Skeletal muscle satellite cell (primary cell): ENCODE data around the gene TRIO.

Source experiments
- H3K27me3 ChIP-seq: 2 replicates; pipeline ENCODE4 v1.7.0; 2013; ENCODE audit warnings: low read length; ENCODE audit not compliant: control insufficient read depth, insufficient read depth
- H3K36me3 ChIP-seq: 2 replicates; pipeline ENCODE4 v1.7.0; 2013; ENCODE audit warnings: mild to moderate bottlenecking, control low read depth, low read length; ENCODE audit not compliant: insufficient read depth
- H3K4me1 ChIP-seq: 2 replicates; pipeline ENCODE4 v1.7.0; 2013; ENCODE audit warnings: low read length; ENCODE audit not compliant: control insufficient read depth, insufficient read depth
- H3K4me2 ChIP-seq: 2 replicates; pipeline ENCODE4 v1.7.0; 2013; ENCODE audit warnings: mild to moderate bottlenecking, low read length
- H3K4me3 ChIP-seq: 2 replicates; pipeline ENCODE4 v1.7.0; 2013; ENCODE audit warnings: low read length
- H3K9ac ChIP-seq: 2 replicates; pipeline ENCODE4 v1.7.0; 2013; ENCODE audit warnings: mild to moderate bottlenecking, low read depth, low read length, moderate library complexity
- H3K9me3 ChIP-seq: replicated peaks from 2 replicates; pipeline ENCODE4 v1.7.0; 2013; ENCODE audit warnings: mild to moderate bottlenecking, control low read depth, low read length

Gene TRIO

GRCh38 chr5:14410394-14411201, 267.5 kb downstream of the TRIO start:
- Histone ChIP-seq H3K36me3 (peaks cover 76% of the 10 kb centered on the region), H3K4me3 (no peak overlapping the region)

GRCh38 chr5:14411216-14411615, 268.1 kb downstream of the TRIO start:
- Histone ChIP-seq H3K4me2 (no peak overlapping the region), H3K36me3 (peaks cover 75% of the 10 kb centered on the region), H3K27me3 (no peaks in the 10 kb centered on the region), H3K4me1 (peaks cover 67% of the 10 kb centered on the region), H3K4me3 (no peak overlapping the region), H3K9me3 (no peaks in the 10 kb centered on the region), H3K9ac (no peak overlapping the region)

More at GRCh38 chr5:14410394-14411201, 267.5 kb downstream of the TRIO start:
- H3K4me2 ChIP-seq: no peak overlapping the region
- H3K9ac ChIP-seq: no peak overlapping the region
- peaks cover 67% of the 10 kb centered on the region for H3K4me1 ChIP-seq
- H3K27me3 ChIP-seq: no peaks in the 10 kb centered on the region
- no peaks in the 10 kb centered on the region for H3K9me3 ChIP-seq

GRCh38 chr5:14413331-14413750, 270.2 kb downstream of the TRIO start:
- Histone ChIP-seq H3K4me3 (no peak overlapping the region), H3K9me3 (no peaks in the 10 kb centered on the region), H3K4me2 (peak overlapping the region; percentile 24), H3K27me3 (no peaks in the 10 kb centered on the region), H3K9ac (peak overlapping the region; percentile 69), H3K36me3 (peaks cover 77% of the 10 kb centered on the region), H3K4me1 (peaks cover 68% of the 10 kb centered on the region)

GRCh38 chr5:14414007-14414406, 270.9 kb downstream of the TRIO start:
- peaks cover 77% of the 10 kb centered on the region for H3K36me3 ChIP-seq

GRCh38 chr5:14414656-14415023, 271.5 kb downstream of the TRIO start:
- Histone ChIP-seq H3K4me3 (no peak overlapping the region), H3K36me3 (peaks cover 81% of the 10 kb centered on the region)

More at GRCh38 chr5:14414007-14414406, 270.9 kb downstream of the TRIO start:
- no peaks in the 10 kb centered on the region for H3K27me3 ChIP-seq
- H3K9ac ChIP-seq: peak overlapping the region; percentile 67
- H3K4me2 ChIP-seq: no peak overlapping the region
- H3K9me3 ChIP-seq: no peaks in the 10 kb centered on the region
- peaks cover 68% of the 10 kb centered on the region for H3K4me1 ChIP-seq
- H3K4me3 ChIP-seq: no peak overlapping the region

GRCh38 chr5:14415024-14415697, 272.0 kb downstream of the TRIO start:
- H3K4me2 ChIP-seq: no peak overlapping the region
- H3K4me1 ChIP-seq: peaks cover 77% of the 10 kb centered on the region
- H3K27me3 ChIP-seq: no peaks in the 10 kb centered on the region
- H3K36me3 ChIP-seq: peaks cover 81% of the 10 kb centered on the region
- no peak overlapping the region for H3K4me3 ChIP-seq
- H3K9ac ChIP-seq: no peak overlapping the region
- H3K9me3 ChIP-seq: no peaks in the 10 kb centered on the region

More at GRCh38 chr5:14414656-14415023, 271.5 kb downstream of the TRIO start:
- Histone ChIP-seq H3K27me3 (no peaks in the 10 kb centered on the region), H3K9ac (no peak overlapping the region), H3K9me3 (no peaks in the 10 kb centered on the region), H3K4me1 (peaks cover 72% of the 10 kb centered on the region), H3K4me2 (no peak overlapping the region)

GRCh38 chr5:14415698-14416074, 272.5 kb downstream of the TRIO start:
- H3K4me1 ChIP-seq: peaks cover 82% of the 10 kb centered on the region

GRCh38 chr5:14416621-14417275, 273.6 kb downstream of the TRIO start:
- no peaks in the 10 kb centered on the region for H3K9me3 ChIP-seq
- peak overlapping the region; percentile 48 for H3K9ac ChIP-seq
- H3K27me3 ChIP-seq: no peaks in the 10 kb centered on the region
- H3K4me1 ChIP-seq: peaks cover 82% of the 10 kb centered on the region
- peak overlapping the region; percentile 11 for H3K4me2 ChIP-seq
- H3K36me3 ChIP-seq: peaks cover 79% of the 10 kb centered on the region
- H3K4me3 ChIP-seq: no peak overlapping the region

More at GRCh38 chr5:14415698-14416074, 272.5 kb downstream of the TRIO start:
- Histone ChIP-seq H3K9me3 (no peaks in the 10 kb centered on the region), H3K36me3 (peaks cover 81% of the 10 kb centered on the region), H3K9ac (no peak overlapping the region), H3K4me2 (no peak overlapping the region), H3K4me3 (no peak overlapping the region), H3K27me3 (no peaks in the 10 kb centered on the region)

- Histone ChIP-seq H3K4me1 (peaks cover 80% of the 10 kb centered on the region), H3K27me3 (no peaks in the 10 kb centered on the region), H3K4me2 (no peak overlapping the region), H3K9me3 (no peaks in the 10 kb centered on the region), H3K36me3 (peaks cover 81% of the 10 kb centered on the region), H3K9ac (peak overlapping the region; percentile 48), H3K4me3 (no peak overlapping the region)
Measured at GRCh38 chr5:14417276-14417730, 274.2 kb downstream of the TRIO start.

GRCh38 chr5:14417792-14418765, 274.9 kb downstream of the TRIO start:
- Histone ChIP-seq H3K4me1 (peaks cover 72% of the 10 kb centered on the region), H3K9ac (peak overlapping the region; percentile 48), H3K27me3 (no peaks in the 10 kb centered on the region), H3K36me3 (peaks cover 81% of the 10 kb centered on the region), H3K9me3 (no peaks in the 10 kb centered on the region), H3K4me2 (peak overlapping the region; percentile 1), H3K4me3 (no peak overlapping the region)
